PC-3 (cell line): ENCODE data around the gene CHRNA4. TPM values are rescaled to one million over a fixed set of nuclear protein-coding genes. Genes with fewer than 3 reads are reported as not detected.

Experiments
- ATAC-seq: fragments of 200-7000 bp; cut with Tn5 transposase; 2 replicates; pipeline ENCODE4 v1.9.1; 2020; ENCODE audit warnings: mild to moderate bottlenecking, moderate library complexity
- BruUV-seq: library from RNA; stranded (reverse); fragments of 400-500 nt; replicated peaks from 2 replicates; lab custom pipeline; 2021; lab: Mats Ljungman, UMichigan
- CTCF ChIA-PET: fragments of 300-600 bp; sonication (Branson Sonifier 250); formaldehyde crosslinking; loops from one replicate; lab custom pipeline; 2022; ENCODE audit warnings: antibody characterized with exemption; lab: Charles Lee
- POLR2A ChIA-PET: fragments of 300-600 bp; sonication (Branson Sonifier 250); formaldehyde crosslinking; loops from one replicate; lab custom pipeline; 2022; ENCODE audit warnings: antibody characterized with exemption; ENCODE audit not compliant: unreplicated experiment; lab: Charles Lee
- DNase-seq: peaks from one replicate; pipeline ENCODE4 v3.0.0-alpha.2; 2015
- H2AFZ ChIP-seq: fragments of 300-600 bp; sonication (generic); 2 replicates; pipeline ENCODE4 v1.6.0; 2016; ENCODE audit warnings: antibody characterized with exemption, low read length
- H3F3A ChIP-seq: fragments of 300-600 bp; sonication (generic); one replicate; pipeline ENCODE4 v1.6.0; 2017; ENCODE audit warnings: antibody characterized with exemption, low read length, control low read depth, mild to moderate bottlenecking; ENCODE audit not compliant: unreplicated experiment
- H3K27ac ChIP-seq: fragments of 300-600 bp; sonication (generic); 2 replicates; pipeline ENCODE4 v1.5.1; 2016; ENCODE audit warnings: mild to moderate bottlenecking, low read length
- H3K27me3 ChIP-seq: fragments of 300-600 bp; sonication (generic); 2 replicates; pipeline ENCODE4 v1.6.1; 2016; ENCODE audit warnings: low read length, mixed read lengths
- H3K36me3 ChIP-seq: fragments of 300-600 bp; sonication (generic); 2 replicates; pipeline ENCODE4 v1.6.1; 2016; ENCODE audit warnings: low read depth, mixed run types, low read length, mixed read lengths
- H3K4me1 ChIP-seq: fragments of 300-600 bp; sonication (generic); 2 replicates; pipeline ENCODE4 v1.5.1; 2016; ENCODE audit warnings: low read length; ENCODE audit not compliant: insufficient read depth
- H3K4me2 ChIP-seq: fragments of 300-600 bp; sonication (generic); 2 replicates; pipeline ENCODE4 v1.6.0; 2016; ENCODE audit warnings: low read length
- H3K4me3 ChIP-seq: fragments of 300-600 bp; sonication (generic); 2 replicates; pipeline ENCODE4 v1.5.1; 2016; ENCODE audit warnings: mild to moderate bottlenecking, low read length, mixed read lengths
- H3K79me2 ChIP-seq: fragments of 300-600 bp; sonication (generic); 2 replicates; pipeline ENCODE4 v1.6.1; 2017; ENCODE audit warnings: low read length, mixed read lengths
- H3K9ac ChIP-seq: fragments of 300-600 bp; sonication (generic); 2 replicates; pipeline ENCODE4 v1.6.0; 2016; ENCODE audit warnings: mild to moderate bottlenecking, low read length
- H3K9me2 ChIP-seq: fragments of 300-600 bp; sonication (generic); replicated peaks from 2 replicates; pipeline ENCODE4 v1.6.1; 2016; ENCODE audit warnings: mixed run types, low read length, mixed read lengths
- H3K9me3 ChIP-seq: fragments of 300-600 bp; sonication (generic); 2 replicates; pipeline ENCODE4 v1.6.1; 2016; ENCODE audit warnings: low read length, mixed read lengths
- H4K20me1 ChIP-seq: fragments of 300-600 bp; sonication (generic); 2 replicates; pipeline ENCODE4 v1.6.1; 2016; ENCODE audit warnings: low read length, mixed read lengths
- CTCF ChIP-seq: fragments of 300-600 bp; sonication (generic); conservative IDR thresholded peaks from 2 replicates; pipeline ENCODE4 v1.5.1; 2017; ENCODE audit warnings: antibody characterized with exemption, low read depth, mild to moderate bottlenecking, low read length
- EZH2 ChIP-seq: fragments of 300-600 bp; sonication (generic); IDR thresholded peaks from one replicate; pipeline ENCODE4 v1.6.1; 2017; ENCODE audit warnings: antibody characterized with exemption, mild to moderate bottlenecking, low read length; ENCODE audit not compliant: unreplicated experiment
- EZH2phosphoT487 ChIP-seq: fragments of 300-600 bp; sonication (generic); IDR thresholded peaks from 2 replicates; pipeline ENCODE4 v1.6.1; 2018; ENCODE audit warnings: mild to moderate bottlenecking, antibody characterized with exemption, low read length, borderline replicate concordance
- intact Hi-C: fragments of 100-400 bp; cut with micrococcal nuclease; formaldehyde crosslinking; loops from 2 replicates; pipeline ENCODE4 v1.9.0; 2023
- total RNA-seq: library from RNA; depleted of rRNA; stranded (reverse); fragments of >200 nt; gene quantifications from 2 replicates; pipeline ENCODE4 v1.2.3, GENCODE V29; 2014

Gene CHRNA4
- total RNA-seq, 1 experiment from 2014 or later, result not detected

GRCh38 chr20:63377256-63377941, 16.2 kb upstream of the CHRNA4 start:
- TF ChIP-seq EZH2phosphoT487, result no peak
- no peak for TF ChIP-seq CTCF
- TF ChIP-seq EZH2, result no peak
- no peak overlapping the region for H3K4me3 ChIP-seq
- ChIA-PET POLR2A (no interaction called here), CTCF (no interaction called here)
- H3K79me2 ChIP-seq, result no peaks in the 10 kb centered on the region
- H2AFZ ChIP-seq, result no peak overlapping the region
- H3F3A ChIP-seq, result no peaks in the 10 kb centered on the region
- no peaks in the 10 kb centered on the region for H4K20me1 ChIP-seq
- no peak overlapping the region for H3K9ac ChIP-seq
- no peaks in the 10 kb centered on the region for H3K9me2 ChIP-seq
- BruUV-seq, result no TSS peak
- H3K27me3 ChIP-seq, result peaks cover 27% of the 10 kb centered on the region
- no peaks in the 10 kb centered on the region for H3K4me1 ChIP-seq
- no peak for ATAC-seq
- no peak overlapping the region for H3K4me2 ChIP-seq
- H3K36me3 ChIP-seq, result no peaks in the 10 kb centered on the region
- DNase-seq, result no peak
- H3K9me3 ChIP-seq, result no peaks in the 10 kb centered on the region
- no peak overlapping the region for H3K27ac ChIP-seq
- intact Hi-C loops, result no loop called here

GRCh38 chr20:63376283-63377250, 15.4 kb upstream of the CHRNA4 start:
- H3K4me3 ChIP-seq, result no peak overlapping the region
- no peaks in the 10 kb centered on the region for H3F3A ChIP-seq
- H3K9me3 ChIP-seq, result no peaks in the 10 kb centered on the region
- POLR2A ChIA-PET, result no interaction called here
- CTCF ChIA-PET, result no interaction called here
- H3K27ac ChIP-seq, result no peak overlapping the region
- no peak overlapping the region for H3K4me2 ChIP-seq
- H3K4me1 ChIP-seq, result no peaks in the 10 kb centered on the region
- DNase-seq (no peak), ATAC-seq (0 out of 2 replicates have a peak, but pooled peaks have one; percentile 21)
- TF ChIP-seq EZH2, result no peak
- no peak for TF ChIP-seq CTCF
- no peak for TF ChIP-seq EZH2phosphoT487
- no peaks in the 10 kb centered on the region for H3K9me2 ChIP-seq
- H2AFZ ChIP-seq, result no peak overlapping the region
- intact Hi-C loops, result no loop called here
- no peak overlapping the region for H3K9ac ChIP-seq
- peaks cover 32% of the 10 kb centered on the region for H3K27me3 ChIP-seq
- no peaks in the 10 kb centered on the region for H3K36me3 ChIP-seq
- H3K79me2 ChIP-seq, result no peaks in the 10 kb centered on the region
- no TSS peak for BruUV-seq
- H4K20me1 ChIP-seq, result no peaks in the 10 kb centered on the region
